Stimulated activated effector memory CD8-positive, alpha-beta T cell treated with anti-CD3 and anti-CD28 coated beads, Interleukin-12 subunit alpha, Interleukin-12 subunit beta, amount 100 ng/mL, for 72 hours (primary cell): ENCODE measurements around the gene CARS2.
"Not testable (repeated sequence)": the region's sequence is repeated elsewhere in the genome, so short reads cannot be mapped to it uniquely, and the experiment has no call there.

Source experiments
- ATAC-seq: fragments of 150-1000 bp; cut with Tn5 transposase; 2 replicates; pipeline ENCODE4 v1.10.0; 2021
- DNase-seq, 2 donors: peaks; one replicate each; pipeline ENCODE4 v3.0.0; 2021 to 2022; ENCODE audit warnings: low spot score in 2 of 2
- H3K27ac Mint-ChIP-seq: one replicate; pipeline ENCODE4 v1.8.0; 2022; ENCODE audit warnings: mild to moderate bottlenecking, mixed read lengths
- H3K36me3 Mint-ChIP-seq: one replicate; pipeline ENCODE4 v1.8.0; 2022; ENCODE audit warnings: mild to moderate bottlenecking, mixed read lengths
- H3K4me1 Mint-ChIP-seq: one replicate; pipeline ENCODE4 v1.8.0; 2022; ENCODE audit warnings: mixed read lengths
- H3K4me3 Mint-ChIP-seq: one replicate; pipeline ENCODE4 v1.8.0; 2022; ENCODE audit warnings: mild to moderate bottlenecking, mixed read lengths
- H3K9me3 Mint-ChIP-seq: one replicate; pipeline ENCODE4 v1.8.0; 2022; ENCODE audit warnings: mixed read lengths

Gene CARS2

DNA sequence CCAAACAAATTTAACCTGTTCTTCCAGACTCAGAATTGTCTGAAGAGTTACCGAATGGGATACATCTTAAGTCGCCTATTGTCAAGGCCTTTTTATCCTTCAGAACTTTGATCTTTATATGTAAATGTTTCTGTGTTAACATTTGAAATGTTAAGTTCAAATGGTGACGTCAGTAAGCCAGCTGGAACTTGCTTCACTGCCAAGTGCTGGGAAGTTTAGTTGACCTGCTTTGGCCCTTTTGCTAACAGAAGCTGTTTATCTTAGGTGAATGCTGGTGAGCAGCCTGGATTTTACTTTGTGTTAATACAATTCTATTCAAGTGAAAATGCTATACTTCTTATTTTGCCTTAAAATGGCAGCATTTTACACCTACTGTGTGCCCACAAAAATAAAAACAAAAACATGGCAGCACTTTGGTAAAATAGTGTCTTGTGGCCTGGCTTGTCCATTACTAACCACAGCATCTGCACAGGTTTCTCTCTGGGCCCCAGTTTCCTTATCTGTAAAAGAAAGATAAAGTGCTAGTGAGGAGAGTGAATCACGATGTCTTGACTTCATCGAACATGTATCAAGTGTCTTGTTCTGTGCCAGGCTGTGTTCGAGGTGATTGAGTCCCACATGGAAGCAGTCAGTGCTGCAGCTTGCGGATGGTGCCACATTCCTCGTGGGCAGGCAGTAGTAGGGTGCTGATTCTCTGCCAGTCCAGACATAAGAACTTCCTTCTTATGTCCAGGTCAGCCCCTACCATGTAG, 88.4 kb downstream of the CARS2 start:
- Mint-ChIP-seq H3K4me1 (peaks cover 27% of the 10 kb centered on the region), H3K9me3 (peaks cover 3% of the 10 kb centered on the region), H3K4me3 (peak overlapping the region; percentile 86), H3K36me3 (peaks cover 7% of the 10 kb centered on the region), H3K27ac (no peak overlapping the region)
- no peak for DNase-seq
- ATAC-seq, result no peak

- H3K4me1 Mint-ChIP-seq, result peaks cover 31% of the 10 kb centered on the region
- H3K9me3 Mint-ChIP-seq, result peaks cover 3% of the 10 kb centered on the region
- H3K27ac Mint-ChIP-seq, result peak overlapping the region; percentile 95
- DNase-seq (peak; percentile 41 to 73), ATAC-seq (peak; percentile 81)
- no peaks in the 10 kb centered on the region for H3K36me3 Mint-ChIP-seq
- H3K4me3 Mint-ChIP-seq, result peak overlapping the region; percentile 86
Measured at GRCh38 chr13:110616103-110617101, 89.5 kb downstream of the CARS2 start.

- peak; percentile 60 to 89 for DNase-seq
- H3K9me3 Mint-ChIP-seq, result peaks cover 3% of the 10 kb centered on the region
- peak; percentile 85 for ATAC-seq
- H3K36me3 Mint-ChIP-seq, result no peaks in the 10 kb centered on the region
- H3K4me3 Mint-ChIP-seq, result peak within 1 kb of the TSS; percentile 86
- H3K27ac Mint-ChIP-seq, result peak within 1 kb of the TSS; percentile 95
- peaks cover 40% of the 10 kb centered on the region for H3K4me1 Mint-ChIP-seq
Measured at GRCh38 chr13:110615322-110616102, 90.4 kb downstream of the CARS2 start, which contains the start of gene NAXD. Gene NAXD (plus strand): TSS chr13:110615545. CDS start chr13:110615602, 57 bp downstream.

GRCh38 chr13:110615005-110615321, 91.0 kb downstream of the CARS2 start:
- peak overlapping the region; percentile 95 for H3K27ac Mint-ChIP-seq
- H3K4me1 Mint-ChIP-seq, result peaks cover 44% of the 10 kb centered on the region
- DNase-seq, result no peak
- no peak for ATAC-seq
- peak overlapping the region; percentile 86 for H3K4me3 Mint-ChIP-seq
- H3K36me3 Mint-ChIP-seq, result no peaks in the 10 kb centered on the region
- peaks cover 3% of the 10 kb centered on the region for H3K9me3 Mint-ChIP-seq

- peak overlapping the region; percentile 65 for H3K27ac Mint-ChIP-seq
Measured at GRCh38 chr13:110610955-110611595, 94.8 kb downstream of the CARS2 start.

GRCh38 chr13:110607675-110608224, 98.2 kb downstream of the CARS2 start:
- DNase-seq (no peak), ATAC-seq (no peak)
- H3K9me3 Mint-ChIP-seq, result no peaks in the 10 kb centered on the region
- H3K27ac Mint-ChIP-seq, result no peak overlapping the region
- H3K4me3 Mint-ChIP-seq, result no peak overlapping the region
- H3K4me1 Mint-ChIP-seq, result peaks cover 18% of the 10 kb centered on the region
- no peaks in the 10 kb centered on the region for H3K36me3 Mint-ChIP-seq

More at GRCh38 chr13:110610955-110611595, 94.8 kb downstream of the CARS2 start:
- Mint-ChIP-seq H3K4me3 (peak overlapping the region; percentile 48), H3K36me3 (no peaks in the 10 kb centered on the region), H3K4me1 (peaks cover 25% of the 10 kb centered on the region), H3K9me3 (peaks cover 3% of the 10 kb centered on the region)
- DNase-seq, result no peak
- ATAC-seq, result peak; percentile 60

DNA sequence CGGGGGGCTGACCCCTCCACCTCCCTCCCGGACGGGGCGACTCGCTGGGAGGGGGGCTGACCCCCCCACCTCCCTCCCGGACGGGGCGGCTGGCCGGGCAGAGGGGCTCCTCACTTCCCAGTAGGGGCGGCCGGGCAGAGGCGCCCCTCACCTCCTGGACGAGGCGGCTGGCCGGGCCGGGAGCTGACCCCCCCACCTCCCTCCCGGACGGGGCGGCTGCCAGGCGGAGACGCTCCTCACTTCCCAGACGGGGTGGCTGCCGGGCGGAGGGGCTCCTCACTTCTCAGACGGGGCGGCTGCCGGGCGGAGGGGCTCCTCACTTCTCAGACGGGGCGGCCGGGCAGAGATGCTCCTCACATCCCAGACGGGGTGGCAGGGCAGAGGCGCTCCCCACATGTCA, 99.6 kb downstream of the CARS2 start:
- not testable (repeated sequence) for H3K4me3 Mint-ChIP-seq, H3K9me3 Mint-ChIP-seq, H3K27ac Mint-ChIP-seq, H3K36me3 Mint-ChIP-seq, DNase-seq, ATAC-seq
- peaks cover 12% of the 10 kb centered on the region for H3K4me1 Mint-ChIP-seq

DNA sequence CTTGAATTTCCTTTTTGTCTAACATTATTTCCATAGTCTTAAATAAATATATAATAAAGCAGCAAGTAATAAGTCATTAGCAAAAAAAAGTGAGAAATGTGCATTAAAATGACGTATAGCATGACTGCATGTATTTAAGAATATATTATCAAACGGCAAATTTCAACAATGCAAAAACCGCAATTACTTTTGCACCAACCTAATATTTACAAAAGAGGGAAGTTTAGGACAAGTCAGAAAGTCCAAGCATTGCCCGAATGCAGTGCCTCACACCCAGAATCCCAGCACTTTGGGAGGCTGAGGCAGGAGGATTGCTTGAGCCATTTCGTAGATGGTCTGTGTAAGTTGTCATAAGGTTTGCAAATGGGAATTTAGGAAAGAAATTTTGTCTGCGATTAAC, 100.8 kb downstream of the CARS2 start:
- Mint-ChIP-seq H3K4me3 (no peak overlapping the region), H3K9me3 (no peaks in the 10 kb centered on the region), H3K27ac (no peak overlapping the region), H3K4me1 (peaks cover under 1% of the 10 kb centered on the region), H3K36me3 (no peaks in the 10 kb centered on the region)
- no peak for ATAC-seq
- no peak for DNase-seq

DNA sequence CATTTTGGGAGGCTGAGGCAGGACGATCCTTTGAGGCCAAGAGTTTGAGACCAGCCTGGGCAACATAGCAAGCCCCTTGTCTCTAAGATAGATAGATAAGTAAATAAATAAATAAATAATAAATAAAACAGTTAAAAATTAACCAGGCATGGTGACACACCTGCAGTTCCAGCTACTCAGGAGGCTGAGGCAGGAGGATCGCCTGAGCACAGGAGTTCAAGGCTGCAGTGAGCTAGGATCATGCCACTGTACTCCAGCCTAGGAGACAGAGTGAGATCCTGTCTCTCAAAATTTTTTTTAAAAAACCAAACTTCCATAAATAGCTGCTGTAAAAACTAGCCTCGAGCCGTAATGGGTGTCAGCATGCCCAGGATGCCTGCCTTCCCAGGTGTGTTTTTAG, 104.9 kb downstream of the CARS2 start:
- Mint-ChIP-seq H3K9me3 (no peaks in the 10 kb centered on the region), H3K27ac (no peak overlapping the region), H3K4me3 (no peak overlapping the region), H3K36me3 (no peaks in the 10 kb centered on the region), H3K4me1 (no peaks in the 10 kb centered on the region)
- no peak for ATAC-seq
- no peak for DNase-seq

GRCh38 chr13:110600261-110600819, 105.6 kb downstream of the CARS2 start:
- no peak overlapping the region for H3K27ac Mint-ChIP-seq
- no peaks in the 10 kb centered on the region for H3K9me3 Mint-ChIP-seq
- DNase-seq (no peak), ATAC-seq (no peak)
- H3K4me1 Mint-ChIP-seq, result no peaks in the 10 kb centered on the region
- no peak overlapping the region for H3K4me3 Mint-ChIP-seq
- no peaks in the 10 kb centered on the region for H3K36me3 Mint-ChIP-seq

DNA sequence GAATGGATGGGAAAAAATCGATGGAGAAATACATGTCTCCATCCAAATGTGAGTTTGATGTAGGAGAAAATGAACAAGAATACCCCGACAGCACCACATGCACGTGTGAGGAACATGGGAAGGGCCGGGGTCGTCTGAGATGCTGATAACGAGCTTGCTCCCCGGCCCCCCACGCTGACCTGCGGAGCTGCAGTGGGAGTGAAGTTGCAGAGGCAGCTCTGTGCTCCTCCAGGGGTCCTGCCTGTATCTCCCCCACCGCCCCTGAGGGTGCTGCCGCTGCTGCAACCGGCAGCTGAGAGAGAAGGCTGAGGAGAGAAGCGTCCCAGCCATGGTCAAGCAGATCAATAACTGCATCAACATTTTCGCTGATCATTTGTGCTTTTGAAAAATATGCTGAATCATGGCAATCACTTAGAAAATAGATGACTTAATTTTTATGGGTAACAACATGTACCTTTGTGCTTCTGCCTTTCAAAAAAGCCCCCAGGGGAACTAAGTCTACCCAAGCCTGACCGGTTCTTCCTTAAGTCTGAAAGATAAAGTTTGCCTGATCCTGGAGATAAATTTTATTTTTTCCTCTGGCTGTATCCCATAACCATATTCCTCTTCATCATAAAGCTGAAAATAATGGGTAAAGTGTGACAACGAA, 108.8 kb downstream of the CARS2 start:
- Mint-ChIP-seq H3K4me3 (no peak overlapping the region), H3K4me1 (no peaks in the 10 kb centered on the region), H3K36me3 (no peaks in the 10 kb centered on the region), H3K27ac (no peak overlapping the region), H3K9me3 (no peaks in the 10 kb centered on the region)
- DNase-seq (no peak), ATAC-seq (no peak)

DNA sequence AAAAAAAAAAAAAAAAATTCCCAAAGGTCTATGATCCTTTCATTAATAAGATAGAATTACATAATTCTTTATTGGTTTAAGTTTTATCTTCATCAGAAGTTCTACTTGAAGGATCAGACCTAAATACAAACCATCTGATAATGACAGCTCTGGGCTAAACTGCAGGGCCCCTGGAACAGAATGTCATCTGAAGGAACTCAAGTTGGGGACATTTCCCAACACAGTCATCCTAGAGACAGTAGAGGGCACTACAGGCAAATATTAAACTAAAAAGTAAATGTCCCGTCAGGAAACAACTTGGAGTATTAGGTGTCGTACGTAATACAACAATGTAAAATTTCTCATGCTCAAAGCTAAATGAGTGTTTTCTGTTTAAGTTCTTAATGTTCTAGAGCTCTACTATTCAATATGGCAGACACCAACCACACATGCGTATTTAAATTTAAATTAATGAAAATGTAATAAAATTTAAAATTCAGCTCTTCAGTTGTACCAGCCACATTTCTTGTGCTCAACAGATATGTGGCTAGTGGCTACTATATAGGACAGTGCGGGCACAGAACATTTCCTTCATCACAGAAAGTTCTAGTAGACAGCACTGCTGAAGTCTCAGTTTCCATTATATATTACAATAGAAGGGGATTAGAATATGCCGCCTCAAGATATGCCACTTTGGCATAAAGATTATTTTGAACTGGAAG, 112.3 kb downstream of the CARS2 start:
- ATAC-seq, result peak; percentile 84
- Mint-ChIP-seq H3K9me3 (no peaks in the 10 kb centered on the region), H3K4me1 (no peaks in the 10 kb centered on the region), H3K27ac (no peak overlapping the region), H3K36me3 (no peaks in the 10 kb centered on the region), H3K4me3 (no peak overlapping the region)
- DNase-seq, result no peak

- Mint-ChIP-seq H3K36me3 (no peaks in the 10 kb centered on the region), H3K4me3 (no peak overlapping the region), H3K27ac (no peak overlapping the region), H3K4me1 (no peaks in the 10 kb centered on the region), H3K9me3 (no peaks in the 10 kb centered on the region)
- ATAC-seq, result no peak
- DNase-seq, result no peak
Measured at GRCh38 chr13:110592665-110593064, 113.3 kb downstream of the CARS2 start.
